Neutrophil (primary cell): ENCODE results near the gene APOA1.

Source experiments
- H3K27ac ChIP-seq: fragments of 200-600 bp; sonication (generic); 2 replicates; pipeline ENCODE4 v1.5.1; 2016; ENCODE audit warnings: mild to moderate bottlenecking, moderate library complexity
- H3K27me3 ChIP-seq: fragments of 200-600 bp; sonication (generic); 2 replicates; pipeline ENCODE4 v1.6.0; 2016; ENCODE audit warnings: mild to moderate bottlenecking
- H3K36me3 ChIP-seq: fragments of 200-600 bp; sonication (generic); 2 replicates; pipeline ENCODE4 v1.5.1; 2017
- H3K4me1 ChIP-seq, 2 experiments: fragments of 200-600 bp in 1 of 2; sonication (generic) in 1 of 2; 1 replicate in 1 of 2; 2 replicates in 1 of 2; pipeline versions ENCODE4 v1.5.1 to v1.6.1; 2013 to 2016; ENCODE audit warnings: low read depth in 1 of 2, low read length in 1 of 2, mild to moderate bottlenecking in 1 of 2, moderate library complexity in 1 of 2; ENCODE audit not compliant: control insufficient read depth in 1 of 2, insufficient read depth in 1 of 2
- H3K4me3 ChIP-seq, 2 experiments: fragments of 200-600 bp in 1 of 2; sonication (generic) in 1 of 2; 1 replicate in 1 of 2; 2 replicates in 1 of 2; pipeline ENCODE4 v1.5.1; 2013 to 2016; ENCODE audit warnings: low read depth in 1 of 2, low read length in 1 of 2, mild to moderate bottlenecking in 1 of 2, moderate library complexity in 1 of 2
- H3K9me3 ChIP-seq: fragments of 200-600 bp; sonication (generic); 2 replicates; pipeline ENCODE4 v1.5.1; 2016
- CTCF ChIP-seq: fragments of 200-600 bp; sonication (generic); IDR thresholded peaks from 2 replicates; pipeline ENCODE4 v1.5.1; 2016; ENCODE audit warnings: antibody characterized with exemption

The APOA1 gene

GRCh38 chr11:116876656-116877055, 39.2 kb upstream of the APOA1 start:
- no peak for TF ChIP-seq CTCF
- H3K27me3 ChIP-seq, result no peaks in the 10 kb centered on the region
- H3K9me3 ChIP-seq, result no peaks in the 10 kb centered on the region
- H3K36me3 ChIP-seq, result peaks cover 56% of the 10 kb centered on the region
- H3K4me1 ChIP-seq, result no peaks in the 10 kb centered on the region
- H3K27ac ChIP-seq, result no peak overlapping the region
- no peak overlapping the region for H3K4me3 ChIP-seq

- H3K4me3 ChIP-seq, result no peak overlapping the region
- no peaks in the 10 kb centered on the region for H3K27me3 ChIP-seq
- no peaks in the 10 kb centered on the region for H3K4me1 ChIP-seq
- peaks cover 65% of the 10 kb centered on the region for H3K36me3 ChIP-seq
- no peak overlapping the region for H3K27ac ChIP-seq
- no peak for TF ChIP-seq CTCF
- H3K9me3 ChIP-seq, result no peaks in the 10 kb centered on the region
Measured at GRCh38 chr11:116875194-116875593, 37.8 kb upstream of the APOA1 start.

- Histone ChIP-seq H3K36me3 (peaks cover 74% of the 10 kb centered on the region), H3K27ac (no peak overlapping the region), H3K4me1 (no peaks in the 10 kb centered on the region), H3K27me3 (no peaks in the 10 kb centered on the region), H3K9me3 (no peaks in the 10 kb centered on the region), H3K4me3 (no peak overlapping the region)
- TF ChIP-seq CTCF, result no peak
Measured at GRCh38 chr11:116874251-116874650, 36.8 kb upstream of the APOA1 start.

GRCh38 chr11:116873381-116873780, 36.0 kb upstream of the APOA1 start:
- Histone ChIP-seq H3K4me1 (no peaks in the 10 kb centered on the region), H3K27me3 (no peaks in the 10 kb centered on the region), H3K27ac (no peak overlapping the region), H3K36me3 (peaks cover 83% of the 10 kb centered on the region), H3K4me3 (no peak overlapping the region), H3K9me3 (no peaks in the 10 kb centered on the region)
- no peak for TF ChIP-seq CTCF

GRCh38 chr11:116871248-116871647, 33.8 kb upstream of the APOA1 start:
- no peak for TF ChIP-seq CTCF
- peaks cover 100% of the 10 kb centered on the region for H3K36me3 ChIP-seq
- H3K27ac ChIP-seq, result no peak overlapping the region

GRCh38 chr11:116870054-116870453, 32.6 kb upstream of the APOA1 start:
- Histone ChIP-seq H3K27ac (no peak overlapping the region), H3K4me1 (no peaks in the 10 kb centered on the region), H3K4me3 (no peak overlapping the region), H3K36me3 (peaks cover 100% of the 10 kb centered on the region), H3K9me3 (no peaks in the 10 kb centered on the region), H3K27me3 (no peaks in the 10 kb centered on the region)
- no peak for TF ChIP-seq CTCF

More at GRCh38 chr11:116871248-116871647, 33.8 kb upstream of the APOA1 start:
- Histone ChIP-seq H3K4me1 (no peaks in the 10 kb centered on the region), H3K9me3 (no peaks in the 10 kb centered on the region), H3K27me3 (no peaks in the 10 kb centered on the region), H3K4me3 (no peak overlapping the region)
